Measurements from ENCODE around the gene ZNF646.
"Not testable (repeated sequence)": the region's sequence is repeated elsewhere in the genome, so short reads cannot be mapped to it uniquely, and the experiment has no call there.

The ZNF646 gene

GRCh38 chr16:31094088-31094423, 19.8 kb downstream of the ZNF646 start:
- in situ Hi-C loops (cut with HindIII; ENCODE audit: low pct_ligation_motif_present, low pct_unique_long_range_greater_than_20kb, low sequenced_read_pairs) = no loop called here
- DNase-seq = no peak

- peak; percentile 100 for DNase-seq
- in situ Hi-C loops (cut with HindIII; ENCODE audit: low pct_ligation_motif_present, low pct_unique_long_range_greater_than_20kb, low sequenced_read_pairs) = no loop called here
Observed at GRCh38 chr16:31094424-31095120, 20.4 kb downstream of the ZNF646 start, which contains the start of gene VKORC1. TSS of gene VKORC1 (minus strand) at chr16:31094797. CDS start at chr16:31094729, 68 bp downstream.

GRCh38 chr16:31099860-31100638, 25.8 kb downstream of the ZNF646 start:
- DNase-seq = no peak
- in situ Hi-C loops (cut with HindIII; ENCODE audit: low pct_ligation_motif_present, low pct_unique_long_range_greater_than_20kb, low sequenced_read_pairs) = no loop called here

- in situ Hi-C loops (cut with HindIII; ENCODE audit: low pct_ligation_motif_present, low pct_unique_long_range_greater_than_20kb, low sequenced_read_pairs); DNase-seq: not testable (repeated sequence)
Observed at GRCh38 chr16:31100876-31101641, 26.8 kb downstream of the ZNF646 start.

- DNase-seq = peak; percentile 71
Observed at GRCh38 chr16:31105677-31106213, 31.5 kb downstream of the ZNF646 start.

GRCh38 chr16:31106509-31107464, 32.6 kb downstream of the ZNF646 start:
- DNase-seq = no peak
- in situ Hi-C loops (cut with HindIII; ENCODE audit: low pct_ligation_motif_present, low pct_unique_long_range_greater_than_20kb, low sequenced_read_pairs) = no loop called here

More at GRCh38 chr16:31105677-31106213, 31.5 kb downstream of the ZNF646 start:
- in situ Hi-C loops (cut with HindIII; ENCODE audit: low pct_ligation_motif_present, low pct_unique_long_range_greater_than_20kb, low sequenced_read_pairs) = no loop called here

GRCh38 chr16:31107465-31107867, 33.2 kb downstream of the ZNF646 start:
- DNase-seq = no peak
- in situ Hi-C loops (cut with HindIII; ENCODE audit: low pct_ligation_motif_present, low pct_unique_long_range_greater_than_20kb, low sequenced_read_pairs) = no loop called here

GRCh38 chr16:31108035-31108793, 34.0 kb downstream of the ZNF646 start, which contains the start of gene BCKDK:
TSS of gene BCKDK (plus strand) at chr16:31108386. CDS start at chr16:31109224, 838 bp downstream.
- DNase-seq = peak; percentile 78
- in situ Hi-C loops (cut with HindIII; ENCODE audit: low pct_ligation_motif_present, low pct_unique_long_range_greater_than_20kb, low sequenced_read_pairs) = no loop called here

- no peak for DNase-seq
Observed at GRCh38 chr16:31108794-31109558, 34.8 kb downstream of the ZNF646 start.

GRCh38 chr16:31109622-31110021, 35.4 kb downstream of the ZNF646 start:
- DNase-seq = no peak
- in situ Hi-C loops (cut with HindIII; ENCODE audit: low pct_ligation_motif_present, low pct_unique_long_range_greater_than_20kb, low sequenced_read_pairs) = no loop called here

More at GRCh38 chr16:31108794-31109558, 34.8 kb downstream of the ZNF646 start:
- in situ Hi-C loops (cut with HindIII; ENCODE audit: low pct_ligation_motif_present, low pct_unique_long_range_greater_than_20kb, low sequenced_read_pairs) = no loop called here

GRCh38 chr16:31110106-31111034, 36.1 kb downstream of the ZNF646 start:
- in situ Hi-C loops (cut with HindIII; ENCODE audit: low pct_ligation_motif_present, low pct_unique_long_range_greater_than_20kb, low sequenced_read_pairs) = no loop called here
- no peak for DNase-seq

- in situ Hi-C loops (cut with HindIII; ENCODE audit: low pct_ligation_motif_present, low pct_unique_long_range_greater_than_20kb, low sequenced_read_pairs) = no loop called here
- no peak for DNase-seq
Observed at GRCh38 chr16:31111881-31112466, 37.8 kb downstream of the ZNF646 start.

- in situ Hi-C loops (cut with HindIII; ENCODE audit: low pct_ligation_motif_present, low pct_unique_long_range_greater_than_20kb, low sequenced_read_pairs) = no loop called here
Observed at GRCh38 chr16:31112711-31113110, 38.5 kb downstream of the ZNF646 start.

GRCh38 chr16:31113121-31114120, 39.2 kb downstream of the ZNF646 start:
- peak; percentile 93 for DNase-seq
- in situ Hi-C loops (cut with HindIII; ENCODE audit: low pct_ligation_motif_present, low pct_unique_long_range_greater_than_20kb, low sequenced_read_pairs) = no loop called here

More at GRCh38 chr16:31112711-31113110, 38.5 kb downstream of the ZNF646 start:
- no peak for DNase-seq
